K562 (cell line): ENCODE measurements around the gene PELI3. TPM values are rescaled to one million over a fixed set of nuclear protein-coding genes. Genes with fewer than 3 reads are reported as not detected.

Experiments used
- CBFA2T3 ChIP-seq: fragments of 450-650 bp; IDR thresholded peaks from 2 replicates; pipeline ENCODE4 v1.6.1; 2017
- ELF1 ChIP-seq: fragments of 200-800 bp; sonication (Bioruptor generic); IDR thresholded peaks from 2 replicates; pipeline ENCODE4 v1.6.1; 2016; ENCODE audit warnings: missing genetic modification characterization, missing compliant biosample characterization
- ETV1 ChIP-seq: fragments of 450-650 bp; conservative IDR thresholded peaks from 2 replicates; pipeline ENCODE4 v1.6.1; 2016; ENCODE audit warnings: missing genetic modification characterization, control low read depth, low read depth, missing compliant biosample characterization
- FOXJ2 ChIP-seq: fragments of 200-800 bp; sonication (Bioruptor generic); IDR thresholded peaks from 2 replicates; pipeline ENCODE4 v1.6.1; 2016; ENCODE audit warnings: missing genetic modification characterization, missing compliant biosample characterization
- FOXJ3 ChIP-seq: sonication (generic); formaldehyde crosslinking; IDR thresholded peaks from 2 replicates; pipeline ENCODE4 v1.4.0; 2020; ENCODE audit warnings: mild to moderate bottlenecking, missing genetic modification reagents
- HDAC2 ChIP-seq: fragments of 450-650 bp; IDR thresholded peaks from 2 replicates; pipeline ENCODE4 v1.6.1; 2016; ENCODE audit warnings: mild to moderate bottlenecking
- IFI16 ChIP-seq: fragments of 250-450 bp; sonication (Bioruptor Pico); IDR thresholded peaks from 2 replicates; pipeline ENCODE4 v2.1.2; 2022; ENCODE audit warnings: mild to moderate bottlenecking, inconsistent platforms
- MYBL2 ChIP-seq, 2 experiments: fragments of 450-650 bp in 1 of 2; sonication (generic) in 1 of 2; formaldehyde crosslinking in 1 of 2; IDR thresholded peaks; 2 replicates each; pipeline versions ENCODE4 v1.6.1 to v1.8.1; 2017 to 2022; ENCODE audit warnings: borderline replicate concordance in 1 of 2, inconsistent platforms in 1 of 2, low read depth in 1 of 2, mild to moderate bottlenecking in 1 of 2, missing genetic modification reagents in 1 of 2, moderate library complexity in 1 of 2
- NCOA1 ChIP-seq: fragments of 450-650 bp; IDR thresholded peaks from 2 replicates; pipeline ENCODE4 v1.6.1; 2016; ENCODE audit warnings: low read depth
- SREBF2 ChIP-seq: sonication (generic); formaldehyde crosslinking; IDR thresholded peaks from 2 replicates; pipeline ENCODE4 v1.4.0; 2020; ENCODE audit warnings: mild to moderate bottlenecking, missing genetic modification reagents
- STAT5A ChIP-seq: IDR thresholded peaks from 2 replicates; pipeline ENCODE4 v1.6.1; 2012; ENCODE audit warnings: low read length, inconsistent platforms, borderline replicate concordance
- TOE1 ChIP-seq, 2 experiments: fragments of 450-650 bp in 1 of 2; sonication (generic) in 1 of 2; formaldehyde crosslinking in 1 of 2; IDR thresholded peaks; 2 replicates each; pipeline versions ENCODE4 v1.7.1 to v1.8.0; 2016 to 2022; ENCODE audit warnings: borderline replicate concordance in 2 of 2, mild to moderate bottlenecking in 2 of 2, antibody characterized with exemption in 1 of 2, inconsistent platforms in 1 of 2, low read depth in 1 of 2, missing genetic modification reagents in 1 of 2, moderate library complexity in 1 of 2
- YBX1 ChIP-seq: fragments of 450-650 bp; IDR thresholded peaks from 2 replicates; pipeline ENCODE4 v1.7.1; 2016; ENCODE audit warnings: mild to moderate bottlenecking
- ZBTB8A ChIP-seq: fragments of 450-650 bp; IDR thresholded peaks from 2 replicates; pipeline ENCODE4 v1.6.1; 2018; ENCODE audit warnings: mild to moderate bottlenecking, moderate library complexity; ENCODE audit not compliant: partially characterized antibody
- ZNF3 ChIP-seq: fragments of 250-450 bp; sonication (Bioruptor Pico); IDR thresholded peaks from 2 replicates; pipeline ENCODE4 v1.5.0; 2021; ENCODE audit warnings: mild to moderate bottlenecking, moderate library complexity
- polyA plus RNA-seq, 8 experiments: library from polyadenylated mRNA; depleted of rRNA in 4 of 8; stranded (reverse) in 5 of 8; unstranded in 3 of 8; fragments of >200 nt; fragmentation: Nextera tagmentation in 2 of 8; fragmentation: Illumina TruSeq in 1 of 8; extraction: Ambion mirVana in 2 of 8; extraction: Trizol in 1 of 8; gene quantifications; 2 replicates each; pipeline versions ENCODE4 v1.2.1 to v1.2.3, GENCODE V29; 2011 to 2014; ENCODE audit warnings: inconsistent platforms in 1 of 8, missing spikeins in 1 of 8
- total RNA-seq, 7 experiments: library from RNA; depleted of rRNA in 6 of 7; stranded (reverse); fragments of >200 nt in 6 of 7; fragmentation: Illumina TruSeq in 2 of 7; extraction: Trizol in 2 of 7; gene quantifications; 2 replicates each; pipeline versions ENCODE4 v1.2.1 to v1.2.3, GENCODE V29; 2011 to 2021; ENCODE audit warnings: low replicate concordance in 1 of 7
- TF ChIP-seq, protein P1 (sequence below): fragments of 250-450 bp; sonication (Bioruptor Pico); IDR thresholded peaks from 2 replicates; pipeline ENCODE4 v1.8.0; 2021; ENCODE audit warnings: moderate library complexity, mild to moderate bottlenecking, inconsistent platforms
- TF ChIP-seq, protein P2 (sequence below): fragments of 450-650 bp; conservative IDR thresholded peaks from 2 replicates; pipeline ENCODE4 v1.6.1; 2016; ENCODE audit warnings: missing genetic modification characterization, low read depth, mild to moderate bottlenecking, control low read depth, missing compliant biosample characterization
- TF ChIP-seq, protein P3 (sequence below): fragments of 450-650 bp; formaldehyde crosslinking; IDR thresholded peaks from 2 replicates; pipeline ENCODE4 v1.4.0; 2020; ENCODE audit warnings: mild to moderate bottlenecking, moderate library complexity
- TF ChIP-seq, protein P4 (sequence below): conservative IDR thresholded peaks from 2 replicates; pipeline ENCODE4 v1.6.1; 2011; ENCODE audit warnings: low read depth, mild to moderate bottlenecking, low read length; ENCODE audit not compliant: control insufficient read depth
- TF ChIP-seq, protein P5 (sequence below), 3 experiments: IDR thresholded peaks in 2 of 3; conservative IDR thresholded peaks in 1 of 3; 2 replicates each; pipeline ENCODE4 v1.5.1; 2011 to 2012; ENCODE audit warnings: low read length in 3 of 3, mild to moderate bottlenecking in 3 of 3, control low read depth in 2 of 3, improper control_type of control experiment in 1 of 3, inconsistent platforms in 1 of 3, low read depth in 1 of 3, mixed read lengths in 1 of 3, moderate library complexity in 1 of 3; ENCODE audit not compliant: insufficient read depth in 2 of 3

Gene PELI3
- total and polyA plus RNA-seq, 9 of the 15 experiments (the other 6 are each of a cell fraction or from before 2014, with no cell fraction given), result 0.17 to 4.2 (median 1.9) TPM

DNA sequence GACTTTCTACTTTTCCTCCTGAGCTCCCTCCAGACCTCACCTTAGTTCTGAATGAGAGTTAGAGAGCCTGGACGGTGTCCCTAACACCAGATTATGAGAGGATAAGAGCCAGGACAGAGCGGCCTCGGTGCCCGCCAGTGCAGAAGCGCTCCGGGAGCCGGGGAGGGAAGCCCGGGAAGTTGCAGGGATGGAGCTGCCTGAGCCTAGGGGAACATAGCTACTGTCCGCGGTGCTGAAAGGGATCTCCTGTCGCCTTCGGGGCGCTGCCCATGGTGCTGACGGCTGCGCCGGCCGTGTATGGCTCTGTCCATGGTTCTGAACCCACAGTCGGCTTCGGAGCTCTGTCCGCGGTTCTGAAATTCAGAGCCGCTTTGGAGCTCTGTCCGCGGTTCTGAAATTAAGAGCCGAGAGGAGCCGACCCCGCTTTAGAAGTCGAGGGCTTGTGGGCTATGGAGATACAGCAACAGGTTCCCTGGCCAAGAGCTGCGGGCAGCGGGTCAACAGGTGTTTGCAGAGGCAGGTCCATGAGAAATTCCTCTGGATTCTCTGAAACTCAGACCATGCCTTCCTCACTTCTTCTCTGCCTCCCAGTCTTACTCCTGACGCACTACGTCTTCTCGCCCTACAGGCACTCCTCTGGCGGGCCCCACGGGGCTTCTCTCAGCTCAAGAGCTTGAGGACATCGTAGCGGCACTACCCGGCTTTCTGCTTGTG is 45.1 kb upstream of the PELI3 start (continued):
- TF ChIP-seq MYBL2 (IDR thresholded peaks at IDR 0.05; ENCODE audit: low read depth) (no peak), MYBL2 (CRISPR knock-in tag; IDR thresholded peaks at IDR 0.05; ENCODE audit: borderline replicate concordance) (peak; percentile 97), ZNF3 (CRISPR knock-in tag) (no peak), SREBF2 (peak; percentile 100), TOE1 (IDR thresholded peaks at IDR 0.05; ENCODE audit: borderline replicate concordance) (peak; percentile 67; the same call in 1 of the 2 replicates), TOE1 (CRISPR knock-in tag; IDR thresholded peaks at IDR 0.05; ENCODE audit: borderline replicate concordance, low read depth) (peak; percentile 100), FOXJ3 (CRISPR knock-in tag) (peak; percentile 100), IFI16 (CRISPR knock-in tag) (peak; percentile 92), HDAC2 (peak; percentile 100), ZBTB8A (no peak), NCOA1 (peak; percentile 100), YBX1 (no peak), CBFA2T3 (no peak), ELF1 (tag) (peak; percentile 71), ETV1 (tag) (peak; percentile 81), FOXJ2 (tag) (peak; percentile 98), STAT5A (peak; percentile 68; the same call in 1 of the 2 replicates)
- TF ChIP-seq, protein P1, sequence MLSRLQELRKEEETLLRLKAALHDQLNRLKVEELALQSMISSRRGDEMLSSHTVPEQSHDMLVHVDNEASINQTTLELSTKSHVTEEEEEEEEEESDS, result no peak; the same call in 1 of the 2 replicates
- TF ChIP-seq, protein P2, sequence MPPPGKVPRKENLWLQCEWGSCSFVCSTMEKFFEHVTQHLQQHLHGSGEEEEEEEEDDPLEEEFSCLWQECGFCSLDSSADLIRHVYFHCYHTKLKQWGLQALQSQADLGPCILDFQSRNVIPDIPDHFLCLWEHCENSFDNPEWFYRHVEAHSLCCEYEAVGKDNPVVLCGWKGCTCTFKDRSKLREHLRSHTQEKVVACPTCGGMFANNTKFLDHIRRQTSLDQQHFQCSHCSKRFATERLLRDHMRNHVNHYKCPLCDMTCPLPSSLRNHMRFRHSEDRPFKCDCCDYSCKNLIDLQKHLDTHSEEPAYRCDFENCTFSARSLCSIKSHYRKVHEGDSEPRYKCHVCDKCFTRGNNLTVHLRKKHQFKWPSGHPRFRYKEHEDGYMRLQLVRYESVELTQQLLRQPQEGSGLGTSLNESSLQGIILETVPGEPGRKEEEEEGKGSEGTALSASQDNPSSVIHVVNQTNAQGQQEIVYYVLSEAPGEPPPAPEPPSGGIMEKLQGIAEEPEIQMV (tag), result peak; percentile 93
- TF ChIP-seq, protein P3, sequence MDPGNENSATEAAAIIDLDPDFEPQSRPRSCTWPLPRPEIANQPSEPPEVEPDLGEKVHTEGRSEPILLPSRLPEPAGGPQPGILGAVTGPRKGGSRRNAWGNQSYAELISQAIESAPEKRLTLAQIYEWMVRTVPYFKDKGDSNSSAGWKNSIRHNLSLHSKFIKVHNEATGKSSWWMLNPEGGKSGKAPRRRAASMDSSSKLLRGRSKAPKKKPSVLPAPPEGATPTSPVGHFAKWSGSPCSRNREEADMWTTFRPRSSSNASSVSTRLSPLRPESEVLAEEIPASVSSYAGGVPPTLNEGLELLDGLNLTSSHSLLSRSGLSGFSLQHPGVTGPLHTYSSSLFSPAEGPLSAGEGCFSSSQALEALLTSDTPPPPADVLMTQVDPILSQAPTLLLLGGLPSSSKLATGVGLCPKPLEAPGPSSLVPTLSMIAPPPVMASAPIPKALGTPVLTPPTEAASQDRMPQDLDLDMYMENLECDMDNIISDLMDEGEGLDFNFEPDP (CRISPR knock-in tag), result peak; percentile 82
- TF ChIP-seq, protein P4, sequence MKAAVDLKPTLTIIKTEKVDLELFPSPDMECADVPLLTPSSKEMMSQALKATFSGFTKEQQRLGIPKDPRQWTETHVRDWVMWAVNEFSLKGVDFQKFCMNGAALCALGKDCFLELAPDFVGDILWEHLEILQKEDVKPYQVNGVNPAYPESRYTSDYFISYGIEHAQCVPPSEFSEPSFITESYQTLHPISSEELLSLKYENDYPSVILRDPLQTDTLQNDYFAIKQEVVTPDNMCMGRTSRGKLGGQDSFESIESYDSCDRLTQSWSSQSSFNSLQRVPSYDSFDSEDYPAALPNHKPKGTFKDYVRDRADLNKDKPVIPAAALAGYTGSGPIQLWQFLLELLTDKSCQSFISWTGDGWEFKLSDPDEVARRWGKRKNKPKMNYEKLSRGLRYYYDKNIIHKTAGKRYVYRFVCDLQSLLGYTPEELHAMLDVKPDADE, result peak; percentile 100
- TF ChIP-seq, protein P5, sequence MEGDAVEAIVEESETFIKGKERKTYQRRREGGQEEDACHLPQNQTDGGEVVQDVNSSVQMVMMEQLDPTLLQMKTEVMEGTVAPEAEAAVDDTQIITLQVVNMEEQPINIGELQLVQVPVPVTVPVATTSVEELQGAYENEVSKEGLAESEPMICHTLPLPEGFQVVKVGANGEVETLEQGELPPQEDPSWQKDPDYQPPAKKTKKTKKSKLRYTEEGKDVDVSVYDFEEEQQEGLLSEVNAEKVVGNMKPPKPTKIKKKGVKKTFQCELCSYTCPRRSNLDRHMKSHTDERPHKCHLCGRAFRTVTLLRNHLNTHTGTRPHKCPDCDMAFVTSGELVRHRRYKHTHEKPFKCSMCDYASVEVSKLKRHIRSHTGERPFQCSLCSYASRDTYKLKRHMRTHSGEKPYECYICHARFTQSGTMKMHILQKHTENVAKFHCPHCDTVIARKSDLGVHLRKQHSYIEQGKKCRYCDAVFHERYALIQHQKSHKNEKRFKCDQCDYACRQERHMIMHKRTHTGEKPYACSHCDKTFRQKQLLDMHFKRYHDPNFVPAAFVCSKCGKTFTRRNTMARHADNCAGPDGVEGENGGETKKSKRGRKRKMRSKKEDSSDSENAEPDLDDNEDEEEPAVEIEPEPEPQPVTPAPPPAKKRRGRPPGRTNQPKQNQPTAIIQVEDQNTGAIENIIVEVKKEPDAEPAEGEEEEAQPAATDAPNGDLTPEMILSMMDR (IDR thresholded peaks at IDR 0.05 in 2 of 3, conservative IDR thresholded peaks at IDR 0.05 in 1 of 3; ENCODE audit: insufficient read depth in 2 of 3, low read depth in 1 of 3, low read length in 3 of 3), result peak in 2 of 3 experiments; percentile 25 to 30; a peak in 2 of 6 replicates
